NCI-H1048 (cell line): Measurements from ENCODE around the gene LIN54.
A peak's percentile ranks its signal among the peaks of the same experiment; 100 is the strongest.

Experiments
- DNase-seq: peaks from one replicate; lab custom pipeline; 2025; lab: John Stamatoyannopoulos, UW

LIN54 gene

DNA sequence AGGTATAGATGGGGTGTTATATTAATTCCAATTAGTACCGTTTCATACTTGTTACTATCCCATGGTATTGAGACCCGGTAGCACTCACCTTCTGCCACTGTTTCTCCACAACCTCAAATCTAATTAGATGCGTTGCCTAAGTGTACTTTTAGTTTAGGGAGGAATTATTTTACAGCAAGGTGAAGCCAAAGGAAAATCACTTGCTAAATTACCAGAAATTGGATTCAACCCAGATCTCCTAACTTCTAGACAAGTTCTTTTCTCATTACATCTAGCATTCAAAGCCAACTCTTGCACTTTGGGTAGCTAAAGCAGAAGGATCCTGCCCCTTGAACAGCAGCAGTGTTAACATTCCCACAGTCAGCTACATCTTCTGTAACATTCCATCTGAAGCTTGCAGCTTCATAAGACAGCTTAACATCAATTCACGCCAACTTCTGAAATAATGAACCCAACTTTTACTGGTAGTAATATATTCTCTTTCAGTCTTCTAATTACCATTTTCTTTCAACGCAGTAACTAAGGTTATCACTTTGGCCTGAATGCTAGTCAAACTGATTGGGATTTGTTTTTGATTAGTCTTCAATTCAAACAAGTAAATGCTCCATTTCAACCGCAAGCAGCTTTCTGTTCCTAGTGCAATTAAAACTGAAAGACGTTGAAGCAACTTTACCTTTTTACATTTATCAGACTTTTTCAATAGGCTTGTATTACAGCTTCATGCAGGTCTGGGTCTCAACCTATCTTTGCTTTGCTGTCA, 118.7 kb downstream of the LIN54 start:
- no peak for DNase-seq

DNA sequence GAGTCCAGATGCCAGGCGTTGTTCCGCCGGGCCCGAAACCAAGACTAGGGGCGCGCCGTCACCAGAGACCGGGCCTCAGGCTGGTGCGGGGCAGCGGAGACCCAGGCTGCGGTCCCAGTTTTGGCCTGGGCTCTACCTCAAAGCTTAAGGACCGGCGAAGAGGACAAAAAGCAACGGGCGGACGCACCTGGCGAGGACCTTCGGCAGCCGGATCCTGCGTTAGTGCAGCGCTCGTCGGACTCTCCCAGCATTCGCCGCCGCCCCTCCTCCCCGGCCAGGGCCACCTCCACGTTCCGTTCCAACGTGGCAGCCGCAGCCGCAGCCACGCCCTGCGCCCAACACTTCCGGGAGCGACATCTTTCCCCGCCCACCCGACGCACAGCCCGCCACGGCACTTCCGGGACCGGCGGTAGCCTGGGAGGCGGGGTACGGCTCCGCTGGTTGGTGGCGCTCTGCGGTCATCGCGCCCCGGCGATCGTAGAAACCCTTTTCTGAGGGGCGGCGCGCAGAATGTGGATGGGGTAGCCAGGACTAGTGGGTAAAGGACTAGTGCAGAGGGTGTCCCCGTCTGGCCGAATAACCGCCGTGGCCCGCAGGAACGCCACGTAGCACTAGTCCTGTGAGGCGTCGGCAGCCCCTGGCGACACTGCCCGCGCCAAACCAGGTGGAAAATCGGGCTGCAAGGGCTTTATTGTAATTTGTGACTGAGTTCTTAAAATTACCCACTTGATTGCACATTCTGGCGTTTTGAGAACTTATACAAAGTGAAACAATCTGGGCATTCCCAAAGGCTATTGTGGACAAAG, 119.5 kb downstream of the LIN54 start, which contains the start of gene SEC31A:
SEC31A (minus strand) TSS at position 253 of the 806 bp plus-strand sequence. CDS start 9,217 bp downstream, outside the sequence.
- DNase-seq = peak; percentile 88

DNA sequence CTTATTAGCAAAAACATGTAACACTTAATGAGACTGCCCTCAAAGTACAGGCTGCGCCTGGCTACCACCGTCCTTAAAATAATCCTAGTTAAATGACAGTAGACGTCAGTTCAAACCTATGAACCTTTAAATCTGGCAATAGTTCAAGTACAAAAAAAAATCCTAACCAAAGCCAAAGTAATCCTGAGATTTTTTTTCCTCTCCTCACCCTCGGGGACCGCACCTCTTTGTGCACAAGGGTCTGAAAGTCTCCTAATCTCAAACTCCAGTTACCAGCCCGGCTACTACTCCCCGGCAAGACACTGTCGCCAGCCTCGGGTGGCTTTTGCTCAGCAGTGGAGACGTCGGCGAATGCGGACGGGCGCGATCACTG, 120.1 kb downstream of the LIN54 start:
- DNase-seq = no peak

DNA sequence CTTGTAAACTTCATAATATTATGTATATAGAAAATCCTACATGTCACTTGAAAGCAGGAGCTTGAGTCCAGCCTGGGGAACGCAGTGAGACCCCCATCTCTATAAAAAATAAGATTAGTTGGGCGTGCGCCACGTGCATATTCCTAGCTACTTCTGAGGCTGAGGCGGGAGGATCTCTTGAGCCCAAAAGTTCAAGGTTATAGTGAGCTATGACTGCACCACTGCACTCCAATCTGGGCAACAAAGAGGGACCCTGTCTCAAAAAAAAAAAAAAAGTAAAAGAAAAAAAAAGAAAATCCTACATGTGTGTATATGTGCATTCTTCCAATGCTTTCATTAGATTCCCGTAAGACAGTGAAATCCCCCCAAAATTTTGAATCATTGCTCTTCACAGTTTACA, 121.3 kb downstream of the LIN54 start:
- no peak for DNase-seq

DNA sequence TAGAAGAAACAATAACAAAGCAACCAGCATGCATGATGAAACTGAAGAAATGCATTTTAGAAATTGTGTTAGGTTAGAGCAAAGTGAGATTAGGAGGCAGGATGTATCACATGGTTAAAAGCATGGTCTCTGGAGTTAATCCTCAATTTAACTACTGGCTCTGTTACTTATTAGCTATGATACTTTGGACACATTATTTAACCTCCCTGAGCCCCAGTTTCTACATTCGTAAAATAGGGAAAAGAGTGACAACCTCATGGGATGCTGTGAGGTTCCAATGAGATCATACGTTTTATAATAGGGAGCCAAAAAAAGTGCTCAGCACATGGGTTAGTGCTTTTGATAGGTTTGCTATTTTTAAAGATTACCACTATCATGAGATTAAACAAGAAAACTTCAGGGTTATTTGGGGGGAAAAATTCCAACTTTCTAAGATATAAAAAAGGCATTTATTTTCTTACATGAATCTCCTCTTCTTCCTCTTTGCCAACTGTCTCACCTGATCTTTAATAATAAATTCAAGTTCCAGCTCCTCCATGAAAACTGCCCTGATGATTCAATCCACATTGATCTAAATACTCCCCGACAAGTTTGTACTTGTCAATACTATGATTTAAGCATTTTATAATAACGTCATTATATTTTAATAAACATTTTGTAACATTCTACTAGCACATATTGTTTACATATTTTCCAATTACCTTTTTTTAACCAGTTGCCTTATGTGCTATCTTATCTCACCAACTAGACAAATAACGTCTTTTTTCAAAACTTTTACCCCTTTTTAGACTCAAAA, 124.3 kb downstream of the LIN54 start:
- no peak for DNase-seq

DNA sequence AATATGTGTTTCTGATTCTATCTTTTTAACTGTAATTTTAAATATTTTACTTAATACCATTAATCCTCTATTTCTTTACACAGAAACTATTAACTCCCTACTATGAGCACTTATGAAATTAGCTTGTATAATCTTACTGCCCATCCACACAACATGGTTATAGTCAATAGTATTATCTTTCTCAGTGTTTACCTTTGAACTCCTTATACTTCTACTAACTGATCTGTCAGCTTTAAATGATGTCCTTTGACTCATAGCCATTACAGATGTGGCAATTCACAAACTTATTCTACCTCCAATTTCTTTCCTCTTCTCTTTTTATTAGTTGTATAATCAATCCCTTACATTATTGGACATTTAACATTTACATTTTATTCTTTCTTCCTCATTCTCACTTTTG, 125.2 kb downstream of the LIN54 start:
- no peak for DNase-seq
